ENCODE measurements around the gene C10orf105.
A peak's percentile ranks its signal among the peaks of the same experiment; 100 is the strongest.

C10orf105 gene

DNA sequence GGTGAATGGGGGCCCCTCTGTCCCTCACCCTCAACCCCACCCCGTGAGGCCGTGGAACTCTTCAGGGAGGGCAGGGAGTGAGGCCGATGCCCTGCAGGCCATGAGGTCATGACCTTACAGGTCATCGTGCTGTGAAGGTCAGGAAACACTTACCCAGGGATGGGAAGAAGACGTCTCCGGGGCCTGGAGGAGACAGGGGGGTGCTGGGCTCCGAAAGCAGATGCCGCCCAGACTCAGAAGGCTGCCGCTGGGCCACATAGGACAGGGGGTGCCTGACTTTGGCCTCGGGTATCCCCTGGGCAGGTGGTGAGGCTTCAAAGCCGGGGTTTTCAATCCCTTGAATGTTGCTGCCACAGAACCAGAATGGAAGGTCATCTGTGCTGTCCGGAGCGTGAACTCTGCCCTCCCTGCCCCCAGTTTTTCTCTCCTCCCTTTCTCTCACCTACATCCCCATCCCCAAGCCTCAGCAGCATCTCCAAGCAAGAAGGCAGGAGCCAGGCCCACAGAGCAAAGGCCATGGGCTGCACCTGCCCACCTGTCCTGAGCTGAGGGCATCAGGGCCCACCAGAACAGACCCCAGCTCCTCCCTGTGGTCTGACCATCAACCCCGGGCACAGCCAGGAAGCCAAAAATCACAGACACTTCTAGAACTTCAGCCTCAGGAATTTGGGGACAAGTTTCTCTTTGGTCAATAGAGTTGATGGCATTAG, 32.1 kb upstream of the C10orf105 start:
- no peak for DNase-seq

DNA sequence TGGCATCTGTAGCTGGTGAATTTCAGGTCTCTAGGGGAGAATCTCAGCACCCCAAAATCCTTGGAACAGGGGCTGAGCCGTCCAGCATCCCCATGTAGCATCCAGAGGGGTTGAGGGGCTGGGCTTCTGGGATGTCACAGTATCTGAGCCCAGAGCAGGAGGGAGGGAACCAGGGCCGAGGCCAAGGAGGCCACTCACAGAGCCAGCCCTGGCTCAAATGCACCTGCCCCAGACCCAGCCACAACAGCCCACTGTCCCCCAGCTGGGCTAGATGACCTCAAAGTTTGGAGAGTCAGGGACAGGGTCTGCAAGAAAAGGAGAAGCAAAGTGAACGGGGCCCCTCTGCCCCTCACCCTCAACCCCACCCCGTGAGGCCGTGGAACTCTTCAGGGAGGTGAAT, 31.4 kb upstream of the C10orf105 start:
- no peak for DNase-seq

DNA sequence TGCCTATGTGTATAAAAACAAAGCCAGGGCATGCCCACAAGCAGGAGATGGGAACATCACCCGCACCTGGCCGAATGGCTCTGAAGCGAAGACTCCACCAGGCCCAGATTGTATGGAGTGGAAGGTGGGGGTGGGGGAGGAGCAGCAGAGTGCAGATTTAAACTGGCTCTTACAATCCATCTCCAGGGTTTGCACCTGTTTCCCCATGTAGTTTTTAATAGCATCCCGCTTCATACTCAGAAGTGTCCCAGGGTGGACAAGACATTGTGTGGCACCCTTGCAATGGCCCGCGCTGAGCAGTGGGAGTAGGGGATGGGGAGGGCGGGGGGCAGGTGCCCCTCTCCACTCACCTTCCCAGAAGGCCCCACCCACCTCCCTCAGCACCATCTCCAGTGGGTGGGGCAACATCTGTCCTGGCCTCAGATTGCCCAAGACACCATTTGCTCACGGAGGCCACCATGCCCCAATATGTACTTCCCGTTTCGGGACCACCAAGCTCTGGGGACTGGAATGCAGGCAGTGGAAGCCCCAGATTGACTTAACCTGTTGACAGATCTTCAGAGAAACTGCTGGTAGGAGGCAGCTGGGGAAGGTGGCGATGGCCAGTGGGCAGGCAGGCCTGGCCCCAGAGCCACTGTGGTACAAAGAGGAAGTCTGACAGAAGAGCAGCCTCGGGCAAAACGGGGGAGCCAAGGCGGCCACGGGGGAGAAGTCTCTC, 30.7 kb upstream of the C10orf105 start:
- no peak for DNase-seq

DNA sequence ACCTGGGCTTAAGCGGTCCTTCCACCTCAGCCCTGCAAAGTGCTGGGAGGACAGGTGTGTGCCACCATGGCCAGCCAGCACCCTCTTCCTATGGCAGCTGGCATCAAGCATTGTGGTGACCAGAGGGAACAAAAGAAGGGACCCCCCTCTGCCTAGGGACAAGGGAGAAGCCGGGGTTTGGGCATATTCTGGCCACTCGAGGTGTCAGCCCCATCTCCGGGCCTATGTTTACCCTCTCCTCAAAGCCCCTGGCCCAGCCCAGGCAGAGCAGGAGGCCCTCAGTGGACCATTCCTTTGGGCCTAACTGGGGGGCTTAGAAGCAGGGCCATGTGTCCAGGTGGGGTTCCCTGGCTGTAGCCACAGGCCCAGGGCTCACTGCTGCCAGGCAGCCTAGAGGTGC, 29.8 kb upstream of the C10orf105 start:
- DNase-seq: no peak

DNA sequence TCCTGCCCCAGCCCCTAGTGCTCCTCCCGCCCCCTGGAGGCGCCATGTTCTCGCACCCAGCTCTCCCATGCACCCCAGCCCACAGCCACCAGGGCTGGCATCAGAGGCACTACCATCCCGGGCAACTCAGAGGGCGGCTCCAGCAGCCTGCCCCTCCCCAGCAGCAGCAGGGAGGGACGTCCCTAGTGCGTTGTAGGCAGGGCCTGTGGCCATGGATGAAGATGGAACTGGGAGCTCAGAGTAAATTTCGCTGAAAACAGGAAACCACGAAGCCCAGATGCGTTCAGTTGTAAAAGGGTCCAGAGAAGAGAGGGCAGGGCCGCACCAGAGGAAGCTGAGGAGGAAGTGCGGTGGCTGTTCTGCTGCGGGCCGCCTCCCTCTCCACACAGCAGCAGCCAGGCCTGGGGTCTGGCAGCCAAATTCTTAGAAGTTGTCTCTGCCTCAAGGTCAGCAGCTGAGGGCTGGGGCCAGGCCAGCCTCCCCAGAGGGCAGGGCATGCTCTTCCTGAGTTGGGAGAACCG, 29.2 kb upstream of the C10orf105 start:
- no peak for DNase-seq

DNA sequence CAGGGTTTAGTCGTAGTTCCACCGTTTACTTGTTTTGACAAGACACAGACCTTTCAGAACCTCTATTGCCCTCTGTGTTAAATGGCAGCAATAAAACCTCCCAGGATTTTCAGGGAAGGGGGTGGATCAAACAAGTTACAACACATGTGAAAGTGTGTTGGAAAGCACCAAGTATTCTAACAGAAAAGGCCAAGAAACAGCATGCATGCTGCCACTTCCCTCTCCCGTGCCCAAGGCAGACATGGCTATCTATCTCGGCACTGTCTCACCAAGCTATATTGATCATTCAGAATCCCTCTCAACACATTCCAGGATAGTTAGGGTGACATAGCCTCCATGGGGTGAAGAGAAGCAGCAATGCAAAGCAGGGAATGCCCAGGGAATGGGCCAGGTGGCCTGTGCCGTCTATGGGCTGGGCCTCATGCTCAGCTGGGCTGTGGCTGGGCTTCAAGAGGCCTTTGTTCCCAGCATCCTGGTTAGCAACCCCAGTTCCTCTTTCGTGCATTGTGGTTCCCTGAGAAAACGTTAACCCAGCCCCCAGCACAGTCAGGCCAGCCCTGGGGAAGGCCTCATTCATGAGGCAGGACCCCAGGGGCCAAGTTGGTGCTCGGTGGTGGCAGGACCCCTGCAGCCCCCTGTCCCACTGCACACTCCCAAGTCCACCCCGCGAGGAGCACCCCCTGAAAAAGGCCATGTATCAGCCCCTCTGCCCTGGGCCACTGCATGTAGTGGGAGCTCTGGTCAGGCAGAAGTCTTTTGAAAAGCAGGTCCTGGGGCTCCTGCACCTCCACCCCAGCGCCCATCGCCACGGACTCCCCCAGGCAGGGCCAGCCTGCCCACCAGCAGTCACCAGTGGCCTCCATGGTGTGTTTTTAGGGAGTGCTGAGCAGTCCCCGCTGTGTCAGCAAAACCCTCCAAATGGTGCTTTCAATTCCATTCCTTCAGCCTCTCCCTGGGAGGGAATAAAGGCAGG, 28.3 kb upstream of the C10orf105 start:
- no peak for DNase-seq

DNA sequence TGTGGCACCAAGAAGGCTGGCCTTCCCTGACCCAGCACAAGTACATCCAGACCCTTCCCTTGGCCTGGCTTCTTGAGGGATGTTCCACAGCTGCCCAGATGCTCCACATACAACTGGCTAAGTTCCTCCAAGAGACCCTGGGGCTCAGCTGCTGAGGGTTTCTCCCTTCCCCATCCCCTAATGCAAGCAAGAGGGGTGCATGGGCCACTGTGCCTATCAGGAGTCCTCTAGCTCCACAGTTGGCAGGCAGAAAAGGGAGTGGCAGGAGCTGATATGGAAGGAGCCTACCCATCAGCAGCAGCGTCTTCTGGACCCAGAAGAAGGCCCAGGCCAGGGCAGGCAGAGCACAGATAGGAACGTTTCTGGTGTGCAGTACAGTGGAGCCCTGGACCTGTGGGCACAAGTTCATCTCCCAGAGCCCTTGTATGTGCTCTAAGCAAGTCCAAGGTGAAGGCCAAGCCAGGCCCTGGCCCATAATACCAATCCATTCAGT, 27.5 kb upstream of the C10orf105 start:
- DNase-seq: no peak

DNA sequence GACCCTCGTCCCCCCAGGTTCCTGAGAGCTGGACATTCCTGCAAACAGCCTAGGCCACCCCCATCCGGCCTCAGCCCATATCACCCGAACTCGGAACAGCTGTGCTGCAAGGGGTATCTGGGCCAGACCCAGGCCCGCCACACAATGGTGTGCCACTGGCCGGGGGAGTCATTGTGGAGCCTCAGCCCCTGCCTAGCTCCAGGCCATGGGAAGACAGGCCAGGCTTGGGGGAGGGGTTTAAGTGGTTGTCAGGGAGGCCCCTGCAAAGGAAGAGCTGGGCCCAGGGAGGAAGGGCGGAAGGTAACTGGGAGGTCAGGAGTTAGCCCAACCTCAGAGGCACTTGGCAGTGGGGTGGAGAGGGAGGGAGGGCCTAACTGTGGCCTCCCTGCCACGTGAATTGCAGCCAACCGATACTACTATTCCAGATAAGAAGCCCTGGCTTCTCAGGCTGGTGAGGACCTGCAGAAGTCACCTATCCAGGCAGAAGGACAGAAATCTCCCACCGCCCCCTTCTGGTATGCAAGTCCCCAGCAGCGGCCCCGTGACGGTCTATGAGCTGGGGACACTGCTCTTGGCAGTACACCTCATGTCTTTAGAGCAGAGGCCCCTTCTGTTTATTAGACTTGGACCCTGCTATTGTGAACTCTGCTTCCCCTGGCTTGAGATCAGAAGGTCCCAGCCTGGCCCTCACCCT, 26.9 kb upstream of the C10orf105 start:
- no peak for DNase-seq

DNA sequence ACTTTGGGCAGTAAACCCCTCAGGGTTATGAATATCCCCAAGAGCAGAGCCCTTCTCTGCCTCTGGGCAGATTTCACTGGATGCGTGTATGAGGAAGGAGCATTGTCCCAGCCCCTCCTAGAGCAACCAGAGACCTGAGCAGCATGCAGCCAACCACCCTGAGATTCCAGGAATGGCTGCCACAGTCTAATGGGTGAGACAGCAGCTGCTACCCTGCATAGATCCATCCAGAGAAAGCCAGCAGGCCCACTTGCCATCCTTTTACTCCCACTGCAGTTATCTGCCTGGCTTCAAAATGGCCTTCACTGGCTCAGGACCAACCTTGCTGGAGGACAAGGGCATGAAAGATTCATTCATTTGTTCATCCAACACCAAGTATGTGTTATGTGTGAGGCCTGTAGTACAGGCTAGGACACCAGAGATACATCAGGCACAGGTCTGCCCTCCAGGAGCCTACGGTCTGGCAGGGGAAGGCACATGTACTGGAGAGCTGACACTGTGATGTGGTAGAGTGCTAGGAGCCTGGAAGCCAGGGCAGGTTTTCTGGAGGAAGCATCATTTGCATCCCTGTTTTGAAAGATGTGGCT, 26.2 kb upstream of the C10orf105 start:
- DNase-seq: no peak

DNA sequence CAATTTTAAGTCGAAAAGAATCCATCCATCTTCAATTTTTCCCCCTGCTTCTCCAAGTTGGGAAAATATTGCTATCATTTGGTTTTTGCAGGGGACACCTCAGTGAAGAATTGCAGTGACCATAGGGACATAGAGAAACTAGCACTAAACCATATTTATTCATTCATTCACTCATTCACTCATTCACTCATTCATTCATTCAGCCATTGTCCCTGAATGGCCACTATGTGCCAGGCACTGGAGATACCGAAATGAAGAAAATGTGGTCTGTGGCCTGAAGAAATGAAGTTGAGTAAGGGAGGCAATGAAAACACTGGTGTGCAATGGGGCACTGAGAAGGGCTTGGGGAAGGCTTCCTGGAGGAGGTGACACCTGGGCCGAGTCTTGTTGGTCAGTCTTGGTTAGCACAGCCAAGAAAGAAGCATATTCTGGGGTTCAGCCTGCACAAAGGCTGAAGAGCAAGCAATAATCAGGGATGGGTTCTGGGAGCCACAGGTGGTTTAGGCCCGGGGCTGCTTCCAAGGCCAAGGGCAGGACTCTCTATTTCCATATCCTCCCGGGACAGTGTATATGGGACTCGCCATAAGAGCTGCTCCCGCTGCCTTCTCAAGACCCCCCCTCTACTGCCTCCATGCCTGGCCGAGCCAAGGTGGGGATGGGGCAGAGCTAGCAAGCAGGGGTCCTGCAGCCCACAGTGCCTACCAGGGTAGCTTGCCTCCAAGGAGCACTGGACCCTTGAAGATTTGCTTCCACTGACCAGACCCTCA, 25.5 kb upstream of the C10orf105 start:
- DNase-seq: no peak

DNA sequence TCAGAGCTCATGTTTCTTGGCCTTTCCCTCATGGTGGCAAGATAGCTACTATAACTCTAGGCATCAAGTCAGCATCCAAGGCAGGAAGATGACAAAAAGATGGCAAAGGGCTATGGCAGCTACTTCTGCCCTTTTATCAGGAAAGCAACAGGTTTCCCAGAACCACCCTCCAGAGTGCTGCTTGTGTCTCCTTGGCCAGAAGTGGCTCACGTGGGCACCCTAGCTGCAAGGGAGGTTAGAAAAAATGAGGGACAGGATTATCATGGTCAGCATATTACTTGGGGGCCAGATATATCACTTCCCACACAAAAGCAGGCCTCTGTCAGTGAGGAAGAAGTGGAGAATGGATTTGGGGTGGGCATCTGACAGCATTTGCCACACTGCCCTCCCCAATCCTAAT, 24.3 kb upstream of the C10orf105 start:
- no peak for DNase-seq

DNA sequence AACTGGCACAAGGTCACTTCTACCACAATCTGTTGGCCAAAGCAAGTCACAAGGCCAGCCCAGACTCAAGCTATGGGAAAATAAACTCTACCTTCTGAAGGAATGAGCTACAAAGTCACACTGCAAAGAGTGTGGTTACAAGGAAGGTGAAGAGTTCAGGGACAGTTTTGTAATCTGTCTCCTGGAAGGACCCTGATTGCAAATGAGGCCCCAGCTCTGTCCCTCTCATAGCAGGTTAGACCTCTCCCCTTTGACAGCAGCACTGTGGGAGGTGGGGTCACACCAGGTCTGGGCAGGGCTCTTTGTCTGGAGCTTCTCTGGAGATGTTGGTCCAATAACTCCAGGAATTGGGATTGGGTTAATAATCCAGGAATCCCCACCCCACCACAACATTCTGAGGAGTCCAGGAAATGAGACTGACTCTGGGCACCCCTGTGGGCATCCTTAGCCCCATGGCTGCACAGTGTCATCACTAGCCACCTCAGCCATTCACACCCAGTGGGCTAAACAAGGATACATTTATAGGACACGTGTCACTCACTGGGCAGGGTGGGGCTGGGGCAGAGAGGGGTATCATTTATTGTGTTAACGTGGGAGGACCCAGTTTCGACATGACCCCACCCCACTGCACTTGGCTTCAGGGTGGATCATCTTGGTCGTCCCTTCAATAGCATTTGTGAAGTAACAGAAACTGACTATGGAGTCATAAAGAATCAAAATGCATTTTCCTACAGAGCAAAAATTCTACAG, 23.7 kb upstream of the C10orf105 start:
- DNase-seq: no peak

DNA sequence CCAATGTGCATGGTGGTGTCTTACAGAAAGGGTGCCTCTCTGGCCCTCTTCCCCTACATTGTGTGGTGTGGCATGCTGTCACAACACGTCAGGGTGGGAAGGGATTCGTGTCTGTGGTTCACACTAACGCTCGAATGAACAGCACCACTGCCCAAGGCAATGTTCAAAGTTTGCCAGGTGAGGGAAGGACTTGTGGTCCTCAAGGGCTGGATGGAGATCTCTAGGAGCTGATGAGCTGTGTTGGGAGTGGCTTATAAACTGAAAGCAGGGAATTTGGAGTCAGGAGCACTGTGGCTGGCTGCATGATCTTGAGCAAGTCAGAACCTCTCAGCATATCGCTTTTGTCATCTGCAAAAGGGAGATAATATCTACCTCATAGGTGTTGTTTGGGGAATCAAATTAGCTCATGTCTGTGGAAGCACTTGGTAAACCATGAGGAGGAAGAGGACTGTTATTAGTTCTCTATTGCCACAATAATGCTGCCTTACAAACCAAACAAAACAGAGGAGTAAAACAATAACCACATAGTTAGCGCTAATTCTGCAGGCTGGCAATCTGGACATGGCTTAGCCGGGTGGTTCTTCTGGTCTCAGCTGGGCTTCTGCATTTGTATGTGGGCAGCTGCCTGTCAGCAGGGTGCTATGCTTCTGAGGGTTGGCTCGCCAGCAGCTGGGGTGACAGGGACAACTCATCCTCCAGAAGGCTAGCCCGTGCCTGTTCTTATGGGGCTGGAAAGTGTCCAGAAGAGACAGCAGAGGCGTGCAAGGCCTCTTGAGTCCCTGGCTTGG, 22.9 kb upstream of the C10orf105 start:
- DNase-seq: no peak

DNA sequence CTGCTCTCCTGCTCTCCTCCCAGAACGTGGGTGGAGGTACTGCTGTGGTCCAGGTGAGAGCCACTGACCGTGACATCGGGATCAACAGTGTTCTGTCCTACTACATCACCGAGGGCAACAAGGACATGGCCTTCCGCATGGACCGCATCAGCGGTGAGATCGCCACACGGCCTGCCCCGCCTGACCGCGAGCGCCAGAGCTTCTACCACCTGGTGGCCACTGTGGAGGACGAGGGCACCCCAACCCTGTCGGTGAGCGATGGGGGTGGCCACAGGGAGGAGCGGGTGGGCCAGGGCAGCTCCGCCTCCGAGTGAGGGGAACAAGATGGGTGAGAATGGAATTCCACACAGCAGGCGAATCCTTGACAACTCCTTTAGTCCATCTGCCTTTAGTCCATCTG, 22.1 kb upstream of the C10orf105 start:
- no peak for DNase-seq

DNA sequence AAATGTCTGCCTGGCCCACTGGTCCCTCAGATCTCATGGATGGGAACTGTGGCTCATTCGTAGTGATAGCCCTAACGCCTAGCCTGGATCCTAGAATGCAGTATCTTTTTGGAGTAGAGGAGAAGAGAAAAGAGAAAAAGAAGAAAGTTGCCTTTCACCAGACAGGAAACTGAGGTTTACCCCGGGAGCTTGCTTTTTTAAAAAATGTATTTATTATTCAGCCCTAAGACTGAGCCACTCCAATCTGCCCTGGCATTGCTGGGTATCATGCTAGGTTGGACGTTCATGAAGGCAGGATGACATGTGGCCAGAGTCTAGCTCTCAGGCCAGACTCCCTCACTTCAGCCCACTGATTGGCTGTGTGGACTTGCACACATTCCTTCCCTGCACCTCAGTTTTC, 21.5 kb upstream of the C10orf105 start:
- no peak for DNase-seq

DNA sequence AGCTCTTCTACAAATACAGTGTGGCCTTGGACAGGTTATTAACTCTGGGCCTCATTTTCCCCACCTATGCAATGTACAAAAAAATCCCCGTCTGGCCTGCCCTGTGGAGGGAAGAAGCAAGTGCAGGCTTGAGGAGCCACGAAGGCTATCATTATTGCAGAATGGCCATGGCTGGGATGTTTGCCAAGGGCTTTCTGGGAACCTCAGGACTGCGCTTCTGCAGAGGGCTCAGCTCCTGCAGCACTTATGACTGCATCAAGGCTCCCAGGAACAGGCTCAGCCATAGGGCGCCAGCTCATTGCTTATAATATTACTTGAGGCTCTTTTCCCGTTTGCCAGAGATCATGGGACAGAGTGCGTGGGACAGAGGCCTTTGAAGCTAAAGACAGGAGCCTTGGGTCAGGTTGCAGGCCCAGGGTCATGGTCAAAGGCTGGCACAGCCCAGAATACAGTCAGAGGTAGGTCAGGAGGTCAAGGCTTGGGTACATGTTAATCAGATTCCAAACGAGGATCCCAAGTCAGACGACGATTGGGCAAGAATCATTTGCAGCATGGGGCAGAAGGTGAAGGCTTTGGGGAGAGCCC, 20.6 kb upstream of the C10orf105 start:
- peak; percentile 5 for DNase-seq

DNA sequence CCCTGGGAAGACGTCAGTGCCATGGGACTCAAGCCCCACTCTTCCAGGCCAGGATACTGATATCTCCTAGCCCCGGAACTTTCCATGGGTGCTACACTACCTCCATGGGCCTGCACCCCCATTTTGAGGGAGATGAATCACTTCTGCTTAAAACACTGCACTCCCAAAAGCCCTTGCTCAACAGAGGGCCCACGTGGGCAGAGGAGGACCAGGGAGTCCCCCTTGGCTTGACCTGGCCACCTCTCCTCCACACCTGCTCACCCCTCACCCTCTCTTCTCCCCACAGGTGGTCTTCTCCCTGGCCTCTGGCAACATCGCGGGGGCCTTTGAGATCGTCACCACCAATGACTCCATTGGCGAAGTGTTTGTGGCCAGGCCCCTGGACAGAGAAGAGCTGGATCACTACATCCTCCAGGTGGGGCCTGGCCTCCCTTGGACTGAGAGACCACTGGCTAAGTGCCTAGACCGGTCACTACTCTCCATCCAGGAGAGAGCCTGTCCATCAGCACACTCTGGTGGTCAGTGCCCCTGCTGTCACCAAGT, 19.9 kb upstream of the C10orf105 start:
- DNase-seq: no peak

DNA sequence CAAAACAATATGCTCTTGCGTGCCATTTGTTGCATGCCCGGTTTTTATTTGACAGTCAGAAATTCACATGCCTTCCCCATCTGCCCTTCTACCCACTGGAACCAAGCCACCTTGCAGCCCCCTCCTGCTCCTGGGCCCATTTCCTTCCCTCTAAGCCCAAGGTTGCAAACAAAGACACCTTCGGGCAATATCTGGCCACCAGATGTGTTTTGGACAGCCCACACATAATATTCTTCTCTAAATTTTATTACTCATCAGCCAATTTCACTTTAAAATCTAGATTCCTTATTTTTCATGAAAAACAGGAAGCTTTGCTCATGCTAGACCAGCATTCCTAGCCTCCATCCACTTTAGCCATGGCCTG, 18.2 kb upstream of the C10orf105 start:
- DNase-seq: no peak

Measured in DMS 273 treated with DMSO at 0.1 percent for 48 hours (cell line).